RPMI7951 (cell line): Measurements from ENCODE around the gene OR13G1. TPM values are rescaled to one million over a fixed set of nuclear protein-coding genes. Genes with fewer than 3 reads are reported as not detected.

Source experiments
- DNase-seq: peaks from one replicate; pipeline ENCODE4 v3.0.0-alpha.2; 2012; ENCODE audit warnings: low read depth
- total RNA-seq: library from RNA; depleted of rRNA; stranded (reverse); fragments of >200 nt; shearing (Covaris generic); gene quantifications from 2 replicates; pipeline ENCODE4 v1.2.3, GENCODE V29; 2014; rRNA removed

The OR13G1 gene
- total RNA-seq: not detected in 2 replicates

- DNase-seq: no peak
Observed at GRCh38 chr1:247679639-247680038, at the start of gene OR13G1. TSS of gene OR13G1 (minus strand) at chr1:247679739. CDS start at chr1:247673041, 6,698 bp downstream.

- DNase-seq: no peak
Observed at GRCh38 chr1:247721222-247721621, 41.7 kb upstream of the OR13G1 start.

GRCh38 chr1:247716546-247716945 lies 37.0 kb upstream of the OR13G1 start, which contains the start of gene OR6F1:
TSS of gene OR6F1 (minus strand) at chr1:247716646. CDS start at chr1:247712755, 3,891 bp downstream.
- no peak for DNase-seq

- no peak for DNase-seq
Observed at GRCh38 chr1:247713753-247714152, 34.2 kb upstream of the OR13G1 start.

GRCh38 chr1:247710681-247711080 lies 31.1 kb upstream of the OR13G1 start:
- peak; percentile 11 for DNase-seq

GRCh38 chr1:247701338-247701737 lies 21.8 kb upstream of the OR13G1 start:
- DNase-seq: no peak

GRCh38 chr1:247681288-247681897 lies 1.9 kb upstream of the OR13G1 start:
- DNase-seq: peak; percentile 61

GRCh38 chr1:247680171-247680570 lies 632 bp upstream of the OR13G1 start:
- no peak for DNase-seq

GRCh38 chr1:247669225-247669624 lies 10.3 kb downstream of the OR13G1 start:
- DNase-seq: no peak

- DNase-seq: no peak
Observed at GRCh38 chr1:247656221-247656875, 23.2 kb downstream of the OR13G1 start.

- DNase-seq: no peak
Observed at GRCh38 chr1:247653040-247653439, 26.5 kb downstream of the OR13G1 start.

GRCh38 chr1:247647864-247648263 lies 31.7 kb downstream of the OR13G1 start:
- DNase-seq: peak; percentile 29

GRCh38 chr1:247646867-247647266 lies 32.7 kb downstream of the OR13G1 start:
- DNase-seq: no peak

- no peak for DNase-seq
Observed at GRCh38 chr1:247642742-247643141, 36.8 kb downstream of the OR13G1 start.

- DNase-seq: peak; percentile 83
Observed at GRCh38 chr1:247639381-247639981, 40.1 kb downstream of the OR13G1 start.

GRCh38 chr1:247638781-247639180 lies 40.8 kb downstream of the OR13G1 start:
- DNase-seq: no peak

- no peak for DNase-seq
Observed at GRCh38 chr1:247638011-247638410, 41.5 kb downstream of the OR13G1 start.

GRCh38 chr1:247627951-247628350 lies 51.6 kb downstream of the OR13G1 start:
- no peak for DNase-seq

Other genes starting within 250 kb of the OR13G1 start
- not detected in 2 replicates for gene OR2B11, start 221.6 kb downstream of the OR13G1 start, total RNA-seq
- not detected in 2 replicates for gene OR2C3, start 143.3 kb downstream of the OR13G1 start, total RNA-seq
- 0.12 TPM in 1 of 2 replicates, not detected in the other for gene GCSAML, start 130.6 kb downstream of the OR13G1 start, total RNA-seq
- gene OR2G2, start 91.4 kb downstream of the OR13G1 start, total RNA-seq: not detected in 2 replicates
- not detected in 2 replicates for gene OR2G3, start 74.2 kb downstream of the OR13G1 start, total RNA-seq
- gene OR6F1, start 36.9 kb upstream of the OR13G1 start, total RNA-seq: not detected in 2 replicates
- not detected in 2 replicates for gene OR14K1, start 58.9 kb upstream of the OR13G1 start, total RNA-seq
- not detected in 2 replicates for gene OR14A2, start 68.4 kb upstream of the OR13G1 start, total RNA-seq
- gene OR1C1, start 80.8 kb upstream of the OR13G1 start, total RNA-seq: not detected in 2 replicates
- not detected in 2 replicates for gene OR14A16, start 144.4 kb upstream of the OR13G1 start, total RNA-seq
- not detected in 2 replicates for gene OR11L1, start 162.2 kb upstream of the OR13G1 start, total RNA-seq
- gene TRIM58, start 177.4 kb upstream of the OR13G1 start, total RNA-seq: 2.2 and 2.9 TPM in 2 replicates
- 0.24 TPM in 1 of 2 replicates, not detected in the other for gene OR2W3, start 215.8 kb upstream of the OR13G1 start, total RNA-seq
- 0.29 TPM in 1 of 2 replicates, not detected in the other for gene OR2T8, start 240.5 kb upstream of the OR13G1 start, total RNA-seq
- not detected in 2 replicates for gene OR2AJ1, start 245.2 kb upstream of the OR13G1 start, total RNA-seq